Suppressor macrophage treated with lipopolysaccharide for 4 hours (primary cell): ENCODE data around the gene LPO.
A peak's percentile ranks its signal among the peaks of the same experiment; 100 is the strongest.

Experiments used
- DNase-seq: peaks from one replicate; pipeline ENCODE4 v3.0.0-alpha.2; 2020

Gene LPO

GRCh38 chr17:58238147-58238634, at the start of gene LPO:
Gene LPO, plus strand, starts transcription at chr17:58238584. Its CDS starts 4,396 bp downstream, at chr17:58242980.
- DNase-seq: no peak

GRCh38 chr17:58189436-58190146, 48.8 kb upstream of the LPO start:
- no peak for DNase-seq

GRCh38 chr17:58191241-58191896, 47.0 kb upstream of the LPO start:
- DNase-seq: no peak

GRCh38 chr17:58192612-58193011, 45.8 kb upstream of the LPO start, which contains the start of gene EPX:
Gene EPX, plus strand, starts transcription at chr17:58192726. Its CDS starts 121 bp downstream, at chr17:58192847.
- DNase-seq: no peak

- DNase-seq: no peak
Measured at GRCh38 chr17:58193641-58194255, 44.6 kb upstream of the LPO start.

- no peak for DNase-seq
Measured at GRCh38 chr17:58195518-58196123, 42.8 kb upstream of the LPO start.

GRCh38 chr17:58196610-58197009, 41.8 kb upstream of the LPO start:
- no peak for DNase-seq

- peak; percentile 77 for DNase-seq
Measured at GRCh38 chr17:58200024-58200633, 38.3 kb upstream of the LPO start.

GRCh38 chr17:58202859-58203258, 35.5 kb upstream of the LPO start:
- DNase-seq: no peak

GRCh38 chr17:58204796-58205195, 33.6 kb upstream of the LPO start:
- DNase-seq: no peak

- DNase-seq: no peak
Measured at GRCh38 chr17:58205936-58206335, 32.4 kb upstream of the LPO start.

- DNase-seq: no peak
Measured at GRCh38 chr17:58207451-58207850, 30.9 kb upstream of the LPO start.

- DNase-seq: no peak
Measured at GRCh38 chr17:58208344-58208743, 30.0 kb upstream of the LPO start.

GRCh38 chr17:58210922-58211321, 27.5 kb upstream of the LPO start:
- no peak for DNase-seq

GRCh38 chr17:58215685-58216084, 22.7 kb upstream of the LPO start:
- no peak for DNase-seq

- DNase-seq: no peak
Measured at GRCh38 chr17:58217766-58218165, 20.6 kb upstream of the LPO start.

- DNase-seq: peak; percentile 97
Measured at GRCh38 chr17:58219007-58219788, 19.2 kb upstream of the LPO start, which contains the start of gene MKS1. Gene MKS1, minus strand, starts transcription at chr17:58219255. Its CDS starts 25 bp downstream, at chr17:58219230.

GRCh38 chr17:58219789-58220183, 18.6 kb upstream of the LPO start:
- no peak for DNase-seq

- peak; percentile 53 for DNase-seq
Measured at GRCh38 chr17:58224315-58224714, 14.1 kb upstream of the LPO start.

GRCh38 chr17:58227733-58228132, 10.7 kb upstream of the LPO start:
- no peak for DNase-seq

- no peak for DNase-seq
Measured at GRCh38 chr17:58228679-58229078, 9.7 kb upstream of the LPO start.

- no peak for DNase-seq
Measured at GRCh38 chr17:58229384-58229783, 9.0 kb upstream of the LPO start.
